ENCODE data around the gene ARHGEF12. TPM values are rescaled to one million over a fixed set of nuclear protein-coding genes. Genes with fewer than 3 reads are reported as not detected.

The ARHGEF12 gene
- total and polyA plus RNA-seq, 2 donors (not counting 1 experiment from before 2014, with no cell fraction given), result 2.0 to 21.6 TPM

DNA sequence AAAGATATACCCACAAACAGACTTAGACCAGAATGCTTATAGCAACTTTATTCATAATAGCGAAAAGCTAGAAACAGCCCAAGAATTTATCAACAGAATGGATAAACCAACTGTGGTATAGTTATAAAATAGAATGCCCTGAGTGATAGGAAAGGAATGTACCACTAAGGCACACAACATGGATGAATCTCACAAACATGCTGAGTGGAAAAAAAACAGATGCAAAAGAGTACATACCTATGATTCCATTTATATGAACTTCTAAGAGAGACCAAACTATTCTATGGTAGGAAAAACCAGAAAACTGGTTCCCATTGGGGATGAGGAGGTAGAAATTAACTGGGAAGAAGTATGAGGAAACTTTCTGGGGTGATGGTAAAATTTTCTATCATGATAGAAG lies 134.9 kb downstream of the ARHGEF12 start:
- H3K27me3 Mint-ChIP-seq, result no peaks in the 10 kb centered on the region
- POLR2A ChIA-PET, result no interaction called here

DNA sequence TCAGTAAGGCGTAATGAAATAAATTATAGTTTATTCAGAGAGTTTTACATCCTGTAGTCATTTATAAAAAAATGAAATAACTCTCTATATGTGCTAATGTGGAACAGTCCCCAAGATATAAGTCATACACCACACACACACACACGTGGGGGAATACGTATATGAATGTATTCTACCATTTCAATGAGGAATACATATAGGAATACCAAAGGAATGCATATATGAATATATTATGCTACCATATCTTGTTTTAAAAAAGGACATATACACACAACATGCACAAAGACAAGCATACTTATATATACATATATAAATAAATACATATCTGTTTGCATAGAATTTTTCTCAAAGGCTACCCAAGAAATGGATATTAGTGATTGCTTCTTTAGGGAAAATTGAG lies 135.8 kb downstream of the ARHGEF12 start:
- no peaks in the 10 kb centered on the region for H3K27me3 Mint-ChIP-seq

More for the DNA sequence above, 134.9 kb downstream of the ARHGEF12 start:
- CTCF ChIA-PET, result no interaction called here
- H3K4me2 ChIP-seq (replicated peaks; ENCODE audit: low read depth, low read length, poor library complexity, severe bottlenecking), result no peak overlapping the region
- H3K36me3 ChIP-seq (replicated peaks in 1 of 2; ENCODE audit: control extremely low read depth in 1 of 2, control insufficient read depth in 1 of 2, extremely low read depth in 1 of 2, insufficient read depth in 2 of 2, low read length in 1 of 2), result peaks cover 3 to 11% of the 10 kb centered on the region in 2 experiments
- no peaks in the 10 kb centered on the region for H3K4me1 ChIP-seq (ENCODE audit: control insufficient read depth in 2 of 2, insufficient read depth in 2 of 2, low read length in 2 of 2)
- no peaks in the 10 kb centered on the region for H3K9me3 Mint-ChIP-seq (ENCODE audit: insufficient read depth)
- no peaks in the 10 kb centered on the region for H3K4me1 Mint-ChIP-seq
- no peaks in the 10 kb centered on the region for H4K20me1 ChIP-seq (ENCODE audit: control insufficient read depth, insufficient read depth, low read length, poor library complexity, severe bottlenecking)
- H3K79me2 ChIP-seq (ENCODE audit: control insufficient read depth, insufficient read depth, low read length), result no peaks in the 10 kb centered on the region
- no peak overlapping the region for H2AFZ ChIP-seq (ENCODE audit: insufficient read depth, low read depth, low read length, poor library complexity, severe bottlenecking)
- no peak overlapping the region for H3K4me3 ChIP-seq (ENCODE audit: control extremely low read depth in 1 of 5, extremely low read depth in 1 of 5, insufficient read depth in 1 of 5, low read depth in 2 of 5, low read length in 4 of 5)
- WGBS (ENCODE audit: insufficient coverage), result no CpG with 5 or more reads among the region's 1 CpG
- DNase-seq (no peak), ATAC-seq (ENCODE audit: low read depth) (no peak)
- H3K27ac Mint-ChIP-seq, result no peak overlapping the region
- no peak overlapping the region for H3K4me3 Mint-ChIP-seq
- TF ChIP-seq, protein P1, sequence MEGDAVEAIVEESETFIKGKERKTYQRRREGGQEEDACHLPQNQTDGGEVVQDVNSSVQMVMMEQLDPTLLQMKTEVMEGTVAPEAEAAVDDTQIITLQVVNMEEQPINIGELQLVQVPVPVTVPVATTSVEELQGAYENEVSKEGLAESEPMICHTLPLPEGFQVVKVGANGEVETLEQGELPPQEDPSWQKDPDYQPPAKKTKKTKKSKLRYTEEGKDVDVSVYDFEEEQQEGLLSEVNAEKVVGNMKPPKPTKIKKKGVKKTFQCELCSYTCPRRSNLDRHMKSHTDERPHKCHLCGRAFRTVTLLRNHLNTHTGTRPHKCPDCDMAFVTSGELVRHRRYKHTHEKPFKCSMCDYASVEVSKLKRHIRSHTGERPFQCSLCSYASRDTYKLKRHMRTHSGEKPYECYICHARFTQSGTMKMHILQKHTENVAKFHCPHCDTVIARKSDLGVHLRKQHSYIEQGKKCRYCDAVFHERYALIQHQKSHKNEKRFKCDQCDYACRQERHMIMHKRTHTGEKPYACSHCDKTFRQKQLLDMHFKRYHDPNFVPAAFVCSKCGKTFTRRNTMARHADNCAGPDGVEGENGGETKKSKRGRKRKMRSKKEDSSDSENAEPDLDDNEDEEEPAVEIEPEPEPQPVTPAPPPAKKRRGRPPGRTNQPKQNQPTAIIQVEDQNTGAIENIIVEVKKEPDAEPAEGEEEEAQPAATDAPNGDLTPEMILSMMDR (IDR thresholded peaks at IDR 0.05), result no peak
- TF ChIP-seq EZH2 (IDR thresholded peaks at IDR 0.05; ENCODE audit: borderline replicate concordance, insufficient read depth, low read depth, low read length, poor library complexity, severe bottlenecking), result no peak
- no peak overlapping the region for H3K9ac ChIP-seq (ENCODE audit: low read length)
- no peaks in the 10 kb centered on the region for H3K9me3 ChIP-seq (ENCODE audit: control extremely low read depth in 1 of 3, control insufficient read depth in 2 of 3, insufficient read depth in 1 of 3, low read length in 2 of 3)
- no peak overlapping the region for H3K27ac ChIP-seq (ENCODE audit: low read length in 2 of 2)
- intact Hi-C loops (cut with micrococcal nuclease), result no loop called here
- H3K27me3 ChIP-seq (replicated peaks in 1 of 4; ENCODE audit: control extremely low read depth in 1 of 4, control insufficient read depth in 3 of 4, insufficient read depth in 4 of 4, low read length in 3 of 4), result no peaks in the 10 kb centered on the region

More for the DNA sequence above, 135.8 kb downstream of the ARHGEF12 start:
- no peak for ATAC-seq (ENCODE audit: low read depth)
- Mint-ChIP-seq H3K27ac (no peak overlapping the region), H3K9me3 (ENCODE audit: insufficient read depth) (no peaks in the 10 kb centered on the region), H3K4me3 (no peak overlapping the region), H3K4me1 (no peaks in the 10 kb centered on the region)
- Histone ChIP-seq H4K20me1 (ENCODE audit: control insufficient read depth, insufficient read depth, low read length, poor library complexity, severe bottlenecking) (no peaks in the 10 kb centered on the region), H2AFZ (ENCODE audit: insufficient read depth, low read depth, low read length, poor library complexity, severe bottlenecking) (no peak overlapping the region), H3K4me1 (ENCODE audit: control insufficient read depth in 2 of 2, insufficient read depth in 2 of 2, low read length in 2 of 2) (no peaks in the 10 kb centered on the region), H3K27me3 (replicated peaks in 1 of 4; ENCODE audit: control extremely low read depth in 1 of 4, control insufficient read depth in 3 of 4, insufficient read depth in 4 of 4, low read length in 3 of 4) (no peaks in the 10 kb centered on the region), H3K36me3 (replicated peaks in 1 of 2; ENCODE audit: control extremely low read depth in 1 of 2, control insufficient read depth in 1 of 2, extremely low read depth in 1 of 2, insufficient read depth in 2 of 2, low read length in 1 of 2) (peaks cover 2 to 9% of the 10 kb centered on the region in 2 experiments), H3K9me3 (ENCODE audit: control extremely low read depth in 1 of 3, control insufficient read depth in 2 of 3, insufficient read depth in 1 of 3, low read length in 2 of 3) (no peaks in the 10 kb centered on the region), H3K27ac (ENCODE audit: low read length in 2 of 2) (no peak overlapping the region), H3K79me2 (ENCODE audit: control insufficient read depth, insufficient read depth, low read length) (no peaks in the 10 kb centered on the region), H3K9ac (ENCODE audit: low read length) (no peak overlapping the region), H3K4me2 (replicated peaks; ENCODE audit: low read depth, low read length, poor library complexity, severe bottlenecking) (no peak overlapping the region), H3K4me3 (ENCODE audit: control extremely low read depth in 1 of 5, extremely low read depth in 1 of 5, insufficient read depth in 1 of 5, low read depth in 2 of 5, low read length in 4 of 5) (no peak overlapping the region)
- ChIA-PET CTCF (interaction anchor here (0.7 kb wide), 1 partner anchor 11 kb away, joined by 3 read pairs; no protein-coding TSS in a partner anchor), POLR2A (no interaction called here)
- no CpG with 5 or more reads among the region's 3 CpGs for WGBS (ENCODE audit: insufficient coverage)
- TF ChIP-seq, protein P1 (IDR thresholded peaks at IDR 0.05), result no peak
- no peak for TF ChIP-seq EZH2 (IDR thresholded peaks at IDR 0.05; ENCODE audit: borderline replicate concordance, insufficient read depth, low read depth, low read length, poor library complexity, severe bottlenecking)
- no peak for DNase-seq
- intact Hi-C loops (cut with micrococcal nuclease), result no loop called here
